ENCODE measurements around the gene HSDL1. TPM values are rescaled to one million over a fixed set of nuclear protein-coding genes. Genes with fewer than 3 reads are reported as not detected.

The HSDL1 gene
- total RNA-seq, 4 donors from 2014 or later = 5.0 to 9.7 (median 8.6) TPM

GRCh38 chr16:84165746-84166145, 20.8 kb upstream of the HSDL1 start:
- no peak for TF ChIP-seq CTCF (IDR thresholded peaks at IDR 0.05)
- TF ChIP-seq POLR2A (IDR thresholded peaks at IDR 0.05) = no peak
- intact Hi-C loops (cut with DNase I) = no loop called here
- H3K36me3 ChIP-seq = no peaks in the 10 kb centered on the region
- DNase-seq = no peak
- peaks cover 0 to 29% (median 0%) of the 10 kb centered on the region in 4 donors for H3K27me3 ChIP-seq
- WGBS, 2 donors = 85 to 89% methylated on average over 6 to 7 of the region's 7 CpGs
- no peaks in the 10 kb centered on the region for H3K9me3 ChIP-seq
- no peak overlapping the region for H3K27ac ChIP-seq
- no peaks in the 10 kb centered on the region for H3K4me1 ChIP-seq
- no peak overlapping the region for H3K4me3 ChIP-seq

GRCh38 chr16:84161801-84162200, 16.8 kb upstream of the HSDL1 start:
- Histone ChIP-seq H3K9me3 (no peaks in the 10 kb centered on the region), H3K4me1 (no peaks in the 10 kb centered on the region), H3K4me3 (no peak overlapping the region), H3K36me3 (no peaks in the 10 kb centered on the region), H3K27me3 (peaks cover 0 to 55% (median 0%) of the 10 kb centered on the region in 4 donors), H3K27ac (no peak overlapping the region)
- no peak for DNase-seq
- 52 to 62% methylated on average over 3 of the region's 3 CpGs for WGBS, 2 donors
- intact Hi-C loops (cut with DNase I) = no loop called here
- TF ChIP-seq CTCF (IDR thresholded peaks at IDR 0.05) = no peak
- no peak for TF ChIP-seq POLR2A (IDR thresholded peaks at IDR 0.05)

GRCh38 chr16:84161037-84161436, 16.1 kb upstream of the HSDL1 start:
- H3K4me3 ChIP-seq = no peak overlapping the region
- intact Hi-C loops (cut with DNase I) = no loop called here
- no peak for DNase-seq

GRCh38 chr16:84159800-84160199, 14.8 kb upstream of the HSDL1 start:
- no peak overlapping the region for H3K27ac ChIP-seq
- no peak overlapping the region for H3K4me3 ChIP-seq
- 26 to 40% methylated on average over 1 of the region's 1 CpG for WGBS, 2 donors
- TF ChIP-seq CTCF (IDR thresholded peaks at IDR 0.05) = no peak
- TF ChIP-seq POLR2A (IDR thresholded peaks at IDR 0.05) = no peak
- no peak for DNase-seq
- H3K4me1 ChIP-seq = no peaks in the 10 kb centered on the region
- H3K36me3 ChIP-seq = no peaks in the 10 kb centered on the region
- peaks cover 0 to 59% (median 0%) of the 10 kb centered on the region in 4 donors for H3K27me3 ChIP-seq
- intact Hi-C loops (cut with DNase I) = no loop called here
- H3K9me3 ChIP-seq = no peaks in the 10 kb centered on the region

More at GRCh38 chr16:84161037-84161436, 16.1 kb upstream of the HSDL1 start:
- peaks cover 0 to 55% (median 0%) of the 10 kb centered on the region in 4 donors for H3K27me3 ChIP-seq
- TF ChIP-seq POLR2A (IDR thresholded peaks at IDR 0.05) = no peak
- no peak for TF ChIP-seq CTCF (IDR thresholded peaks at IDR 0.05)
- no peaks in the 10 kb centered on the region for H3K9me3 ChIP-seq
- WGBS, 2 donors = 64 to 94% methylated on average over 3 of the region's 10 CpGs
- no peaks in the 10 kb centered on the region for H3K36me3 ChIP-seq
- H3K27ac ChIP-seq = no peak overlapping the region
- no peaks in the 10 kb centered on the region for H3K4me1 ChIP-seq

GRCh38 chr16:84159007-84159406, 14.0 kb upstream of the HSDL1 start:
- no peak overlapping the region for H3K27ac ChIP-seq
- H3K9me3 ChIP-seq = no peaks in the 10 kb centered on the region
- no peaks in the 10 kb centered on the region for H3K36me3 ChIP-seq
- WGBS, 2 donors = 26 to 39% methylated on average over 9 of the region's 9 CpGs
- intact Hi-C loops (cut with DNase I) = no loop called here
- H3K4me1 ChIP-seq = no peaks in the 10 kb centered on the region
- TF ChIP-seq POLR2A (IDR thresholded peaks at IDR 0.05) (no peak), CTCF (IDR thresholded peaks at IDR 0.05) (no peak)
- peaks cover 0 to 56% (median 0%) of the 10 kb centered on the region in 4 donors for H3K27me3 ChIP-seq
- H3K4me3 ChIP-seq = no peak overlapping the region
- no peak for DNase-seq
